Thyroid gland (tissue), 4 donors: ENCODE data around the gene FBXO5.

Source experiments
- CTCF ChIP-seq, 6 experiments: fragments of 200-600 bp in 3 of 6; fragments of 450-650 bp in 3 of 6; sonication (generic) in 3 of 6; IDR thresholded peaks; one replicate each; pipeline ENCODE4 v1.5.1; 2016 to 2019; ENCODE audit warnings: antibody characterized with exemption in 6 of 6, mild to moderate bottlenecking in 2 of 6, inconsistent platforms in 1 of 6, moderate library complexity in 1 of 6
- POLR2A ChIP-seq, 2 donors: fragments of 450-650 bp; IDR thresholded peaks; one replicate each; pipeline ENCODE4 v1.6.1; 2017; ENCODE audit warnings: antibody characterized with exemption in 2 of 2, mild to moderate bottlenecking in 2 of 2, moderate library complexity in 1 of 2

- TF ChIP-seq CTCF (IDR thresholded peaks at IDR 0.05) (no peak), POLR2A (IDR thresholded peaks at IDR 0.05) (no peak)
These were observed 36.4 kb downstream of the FBXO5 start for GRCh38 chr6:152946484-152946883.
